Glomerular endothelial cell (primary cell): ENCODE results near the gene AKAP5. TPM values are rescaled to one million over a fixed set of nuclear protein-coding genes. Genes with fewer than 3 reads are reported as not detected.
"Not testable (repeated sequence)": the region's sequence is repeated elsewhere in the genome, so short reads cannot be mapped to it uniquely, and the experiment has no call there.

Experiments used
- DNase-seq: peaks from one replicate; pipeline ENCODE4 v3.0.0-alpha.2; 2011; ENCODE audit warnings: low read depth, low spot score; ENCODE audit errors: extremely low read depth
- total RNA-seq: library from RNA; depleted of rRNA; stranded (reverse); fragments of >200 nt; gene quantifications from 2 replicates; pipeline ENCODE4 v1.2.3, GENCODE V29; 2015

Gene AKAP5
- total RNA-seq, 1 donor from 2014 or later, result 0.76 TPM

DNA sequence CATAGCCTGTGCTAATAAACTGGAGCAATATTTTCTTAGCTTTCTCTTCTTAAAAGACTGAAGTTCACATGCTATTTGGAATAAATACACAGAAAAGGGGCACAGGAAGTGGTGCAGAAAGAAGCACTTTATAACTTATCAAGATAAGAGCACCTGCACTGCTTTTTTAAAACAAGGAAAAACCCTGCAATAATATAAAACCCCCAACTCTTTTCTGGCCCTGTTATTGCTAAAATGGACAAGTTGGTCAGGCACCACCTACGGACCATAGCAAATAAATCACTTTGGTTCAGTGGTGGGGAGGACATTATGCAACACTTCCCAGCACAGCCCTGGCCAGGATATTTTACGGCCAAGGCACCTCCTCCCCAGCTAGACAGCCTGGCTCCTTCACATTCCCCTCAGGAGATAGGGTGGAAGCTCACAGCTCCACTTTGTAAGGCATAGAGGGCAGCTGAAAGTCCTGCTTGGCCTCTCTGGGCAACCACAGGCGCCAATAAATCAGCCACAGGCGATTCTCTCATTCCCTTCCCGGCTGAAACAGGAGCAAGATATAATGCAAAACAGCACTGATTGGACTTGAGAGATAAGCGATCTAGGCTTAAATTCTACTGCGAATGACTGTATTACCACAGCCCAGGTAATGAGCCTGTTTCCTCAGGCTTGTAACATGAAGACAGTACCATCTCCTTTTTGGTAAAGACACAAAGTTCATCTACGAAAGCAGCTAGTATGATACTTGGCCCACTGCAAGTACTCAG is 36.3 kb downstream of the AKAP5 start:
- DNase-seq, result no peak

DNA sequence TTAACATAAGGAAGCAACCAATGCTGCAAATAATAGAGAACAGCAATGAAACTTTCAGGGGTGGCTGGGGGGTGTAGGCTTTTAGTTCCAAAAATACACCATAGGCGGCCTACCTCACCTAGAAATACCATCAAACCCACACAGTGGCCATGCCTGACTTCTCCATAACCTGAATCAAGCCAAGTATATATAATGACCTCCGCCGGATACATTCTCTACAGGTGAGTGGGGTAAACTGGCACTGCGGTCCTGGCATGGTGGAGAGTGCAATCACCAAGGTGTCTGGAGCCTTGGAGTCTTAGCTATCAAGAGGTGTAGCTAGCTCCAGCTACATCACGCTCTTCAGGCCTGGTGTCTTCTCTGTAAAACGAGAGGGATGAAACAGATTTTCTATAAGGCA is 37.2 kb downstream of the AKAP5 start:
- no peak for DNase-seq

DNA sequence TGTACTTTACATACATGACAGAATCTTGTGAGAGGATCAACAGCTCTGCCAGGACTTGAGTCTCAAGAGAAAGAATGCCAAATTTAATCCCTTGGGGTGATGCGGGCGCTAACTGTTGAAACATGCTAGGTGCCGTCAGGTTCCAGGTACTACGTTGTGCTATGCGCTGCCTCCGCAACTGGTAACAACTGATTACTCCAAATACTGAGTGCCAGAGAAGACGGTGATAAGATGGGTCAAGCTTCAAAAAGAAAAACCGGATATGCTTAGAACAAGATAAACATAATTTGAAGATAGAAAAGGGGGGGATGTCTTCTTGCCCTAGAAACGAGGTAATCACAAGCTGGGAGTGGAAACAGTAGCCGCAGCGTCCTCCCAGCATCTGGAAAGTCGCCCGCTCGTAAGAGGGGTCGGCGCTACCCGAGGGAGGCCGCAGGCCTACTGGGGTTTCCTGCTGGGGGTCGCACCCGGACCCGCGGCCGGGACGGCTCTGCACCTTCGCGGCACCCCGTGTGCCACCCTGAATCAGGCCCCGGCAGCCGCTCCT is 37.7 kb downstream of the AKAP5 start:
- no peak for DNase-seq

DNA sequence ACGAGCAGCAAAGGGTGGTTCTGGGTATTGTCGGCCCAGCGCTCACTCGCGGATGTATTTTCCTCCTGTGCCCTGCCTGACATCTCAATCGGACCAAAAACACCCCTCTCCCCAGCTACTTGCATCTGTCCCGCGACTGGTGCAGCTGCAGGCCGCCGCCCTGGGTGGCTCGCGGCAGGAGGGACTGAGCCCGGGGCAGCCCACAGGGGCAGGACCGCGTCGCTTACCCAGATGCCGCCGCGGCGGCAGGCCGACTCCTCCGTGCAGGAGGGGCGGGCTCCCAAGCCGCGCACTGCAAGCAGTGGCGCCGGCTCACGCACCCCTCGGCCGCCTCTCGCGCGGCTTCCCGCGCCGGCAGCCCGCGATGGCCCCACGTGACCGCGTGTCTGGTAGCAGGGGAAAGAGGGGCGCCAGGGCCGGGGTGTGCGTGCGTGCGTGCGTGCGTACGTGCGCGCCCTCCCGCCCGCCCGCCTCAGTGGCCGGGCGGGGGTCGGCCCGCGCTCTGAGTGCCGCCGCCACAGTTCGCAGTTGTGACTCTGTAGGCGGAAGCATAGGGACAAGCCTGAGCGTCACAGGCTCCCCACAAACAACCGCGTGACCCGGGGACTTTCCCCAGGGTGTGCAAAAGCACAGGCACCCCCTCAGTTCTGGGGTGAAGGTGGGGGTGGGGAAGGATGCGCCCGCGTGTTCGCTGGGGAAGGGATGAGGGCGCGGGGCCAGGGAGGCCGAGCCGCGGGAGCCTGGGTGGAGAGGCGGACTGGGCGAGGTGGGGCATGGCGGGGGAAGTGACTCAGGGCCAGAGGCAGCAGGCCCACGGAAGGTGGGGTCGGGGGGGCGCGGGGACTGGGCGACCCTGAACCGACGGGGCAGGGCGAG is 38.4 kb downstream of the AKAP5 start, which contains the start of gene ZBTB25:
Gene ZBTB25, minus strand, starts transcription at position 405 of the 876 bp plus-strand sequence. CDS start 13,305 bp downstream, outside the sequence.
- DNase-seq, result no peak

DNA sequence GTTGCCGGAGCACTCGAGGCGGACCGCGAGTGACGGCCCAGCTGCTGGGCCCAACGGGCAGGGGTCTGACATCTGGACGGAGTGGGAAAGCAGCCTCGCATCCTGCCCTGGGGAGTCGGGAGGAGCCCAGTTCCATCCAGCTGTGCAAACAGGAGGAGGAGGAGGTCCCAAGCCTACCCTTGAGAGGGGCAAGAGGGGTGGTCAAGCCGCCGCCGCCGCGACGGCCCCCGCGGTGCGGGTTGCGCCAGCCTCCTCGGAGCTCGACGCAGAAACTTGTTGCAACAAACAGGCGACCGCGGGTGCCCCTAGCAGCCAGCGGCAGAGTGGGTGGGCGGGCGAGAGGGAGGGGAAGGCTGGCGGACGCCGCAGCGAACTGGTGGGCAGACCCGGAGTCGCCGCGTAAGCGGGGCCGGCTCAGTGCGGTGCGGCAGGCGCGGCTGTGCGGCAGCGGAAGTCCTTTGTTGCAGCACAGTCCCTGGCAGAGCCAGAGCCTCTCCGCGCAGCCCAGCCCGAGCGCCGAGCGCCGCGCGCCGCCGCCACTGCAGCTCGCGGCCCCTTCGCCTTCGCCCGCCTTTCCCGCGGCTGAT is 39.1 kb downstream of the AKAP5 start, which contains the start of gene ZBTB1:
Gene ZBTB1, plus strand, starts transcription at position 461 of the 587 bp plus-strand sequence. CDS start 16,735 bp downstream, outside the sequence.
- no peak for DNase-seq

DNA sequence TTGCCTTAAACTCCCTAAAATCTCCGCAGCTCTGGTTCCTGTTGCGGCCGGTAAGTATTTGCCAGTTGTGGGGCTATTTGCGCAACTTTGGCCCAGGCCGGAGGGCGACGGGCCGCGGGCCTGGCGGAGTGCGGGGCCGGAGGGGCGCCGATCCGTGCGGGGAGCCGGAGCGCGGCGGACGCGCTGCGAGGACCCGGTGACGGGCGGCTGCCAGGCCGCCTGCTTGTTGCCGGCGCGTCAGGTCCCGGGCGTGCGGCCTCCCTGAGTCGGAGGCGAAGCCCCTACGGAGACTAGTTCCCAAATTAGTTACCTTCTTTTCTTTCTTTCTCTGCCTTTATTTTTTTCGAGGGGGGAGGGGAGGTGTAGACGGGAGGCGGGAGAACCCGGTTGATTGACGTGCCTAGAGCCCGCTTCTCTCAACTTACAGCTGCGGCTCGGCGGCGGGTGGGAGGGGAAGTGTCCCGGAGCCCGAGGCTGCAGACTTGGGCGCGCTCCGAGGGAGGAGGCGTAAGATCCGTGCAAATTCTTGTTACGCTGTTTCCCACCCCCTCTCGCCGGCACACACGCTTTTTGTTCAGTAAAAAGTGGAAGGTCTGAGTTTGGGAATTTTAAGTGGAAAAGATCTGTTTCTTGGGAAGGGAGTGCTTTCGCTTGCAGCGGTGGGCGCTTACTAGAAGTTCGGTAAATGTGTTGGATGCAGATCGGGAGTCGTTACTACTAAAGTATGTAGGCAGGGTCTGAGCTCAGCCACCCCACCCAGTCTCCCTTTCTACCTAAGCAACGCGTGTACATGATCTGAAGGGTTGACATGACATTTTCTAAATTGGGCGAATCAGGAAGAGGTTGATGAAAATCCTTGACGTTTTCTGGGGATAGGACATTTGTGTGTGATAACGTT is 39.8 kb downstream of the AKAP5 start:
- DNase-seq, result no peak

DNA sequence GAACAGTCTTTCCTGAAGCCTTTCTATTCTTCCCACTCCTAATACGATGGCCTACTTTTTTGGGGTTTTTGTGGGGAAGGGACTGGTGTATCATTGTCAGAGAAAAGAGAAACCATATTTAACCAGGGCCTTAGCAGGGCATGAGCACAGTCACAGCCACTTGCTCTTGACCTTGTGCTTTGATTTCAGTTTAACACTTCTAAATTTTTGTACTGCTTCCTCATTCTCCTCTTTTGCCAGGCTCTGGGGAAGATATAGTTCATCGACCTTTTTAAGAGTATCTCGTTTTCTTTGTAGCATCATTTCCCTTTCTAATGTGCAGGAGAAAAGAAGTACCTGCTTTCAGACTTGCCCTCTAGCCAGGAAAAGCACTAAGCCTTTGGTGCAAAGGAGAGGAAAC is 41.4 kb downstream of the AKAP5 start:
- DNase-seq, result no peak

DNA sequence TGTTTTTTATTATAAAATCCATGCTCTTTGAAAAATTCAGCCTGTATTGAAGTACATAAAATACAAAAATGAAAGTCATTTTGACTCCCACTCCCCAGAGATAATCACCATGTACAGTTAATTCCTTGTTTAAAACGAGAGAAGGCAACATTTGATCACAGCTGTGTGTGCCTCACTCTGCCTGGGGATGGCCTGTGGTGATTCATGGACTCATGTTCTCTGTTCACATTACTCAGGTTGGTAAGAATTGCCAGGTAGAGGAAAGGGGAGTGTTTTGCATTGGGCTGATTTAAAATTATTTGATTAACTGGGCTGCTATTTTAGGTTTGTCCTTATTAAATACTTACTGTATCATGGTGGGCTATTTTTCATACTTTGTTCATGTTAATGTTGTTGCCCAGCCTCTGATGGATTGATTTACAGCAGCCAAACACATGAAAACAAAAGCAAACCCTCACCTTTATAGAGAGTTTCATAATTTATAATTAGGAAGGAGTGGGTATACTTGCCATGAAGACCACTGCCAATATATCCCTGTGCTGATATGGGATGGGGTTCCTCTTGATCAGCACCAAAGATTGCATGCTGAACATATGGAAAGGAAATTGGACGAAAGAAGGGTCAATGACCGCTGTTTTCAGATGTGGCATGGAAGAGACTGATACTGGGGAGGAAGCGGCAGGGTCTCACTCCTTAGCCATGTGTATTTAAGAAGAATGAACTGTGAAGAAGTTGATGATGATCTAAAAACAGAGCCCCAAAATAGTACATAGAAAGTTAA is 42.3 kb downstream of the AKAP5 start:
- DNase-seq, result no peak

DNA sequence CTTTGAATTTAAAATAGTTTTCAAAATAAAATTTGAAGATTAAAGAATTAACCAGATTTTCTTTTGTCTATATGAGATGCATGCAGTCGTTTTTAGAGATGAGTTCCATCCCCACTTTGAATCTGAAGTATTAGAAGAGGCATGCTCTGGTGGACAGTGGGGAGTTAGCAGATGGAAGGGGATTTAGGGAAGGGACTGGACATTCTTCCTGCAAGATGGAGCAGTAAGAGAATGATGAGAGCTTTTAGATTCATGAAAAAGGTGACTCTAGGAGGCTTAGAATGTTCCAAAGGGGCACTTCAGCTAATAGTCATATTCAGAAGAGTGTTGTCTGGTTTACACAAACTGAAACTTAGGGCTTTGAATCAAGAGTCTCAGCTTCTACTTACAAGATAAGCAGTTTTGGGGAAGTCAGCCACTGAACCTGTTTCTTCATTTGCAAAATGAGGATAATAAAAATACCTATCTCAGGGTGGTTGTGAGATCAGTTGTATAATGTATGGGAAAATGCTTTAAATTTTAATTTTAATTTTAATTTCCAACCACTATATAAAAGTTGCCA is 43.0 kb downstream of the AKAP5 start:
- DNase-seq, result no peak

DNA sequence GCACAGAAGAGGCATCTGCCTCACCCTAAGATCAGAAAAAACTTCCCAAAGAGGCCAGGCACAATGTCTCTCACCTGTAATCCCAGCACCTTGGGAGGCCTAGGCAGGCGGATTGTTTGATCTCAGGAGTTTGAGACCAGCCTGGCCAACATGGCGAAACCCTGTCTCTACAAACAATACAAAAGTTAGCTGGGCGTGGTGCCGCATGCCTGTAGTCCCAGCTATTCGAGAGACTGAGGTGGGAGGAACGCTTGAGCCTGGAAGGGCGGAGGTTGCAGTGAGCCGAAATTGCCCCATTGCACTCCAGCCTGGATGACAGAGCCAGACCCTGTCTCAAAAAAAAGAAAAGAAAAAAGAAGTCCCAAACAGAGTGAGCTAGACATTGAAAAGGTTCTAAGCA is 43.7 kb downstream of the AKAP5 start:
- no peak for DNase-seq

DNA sequence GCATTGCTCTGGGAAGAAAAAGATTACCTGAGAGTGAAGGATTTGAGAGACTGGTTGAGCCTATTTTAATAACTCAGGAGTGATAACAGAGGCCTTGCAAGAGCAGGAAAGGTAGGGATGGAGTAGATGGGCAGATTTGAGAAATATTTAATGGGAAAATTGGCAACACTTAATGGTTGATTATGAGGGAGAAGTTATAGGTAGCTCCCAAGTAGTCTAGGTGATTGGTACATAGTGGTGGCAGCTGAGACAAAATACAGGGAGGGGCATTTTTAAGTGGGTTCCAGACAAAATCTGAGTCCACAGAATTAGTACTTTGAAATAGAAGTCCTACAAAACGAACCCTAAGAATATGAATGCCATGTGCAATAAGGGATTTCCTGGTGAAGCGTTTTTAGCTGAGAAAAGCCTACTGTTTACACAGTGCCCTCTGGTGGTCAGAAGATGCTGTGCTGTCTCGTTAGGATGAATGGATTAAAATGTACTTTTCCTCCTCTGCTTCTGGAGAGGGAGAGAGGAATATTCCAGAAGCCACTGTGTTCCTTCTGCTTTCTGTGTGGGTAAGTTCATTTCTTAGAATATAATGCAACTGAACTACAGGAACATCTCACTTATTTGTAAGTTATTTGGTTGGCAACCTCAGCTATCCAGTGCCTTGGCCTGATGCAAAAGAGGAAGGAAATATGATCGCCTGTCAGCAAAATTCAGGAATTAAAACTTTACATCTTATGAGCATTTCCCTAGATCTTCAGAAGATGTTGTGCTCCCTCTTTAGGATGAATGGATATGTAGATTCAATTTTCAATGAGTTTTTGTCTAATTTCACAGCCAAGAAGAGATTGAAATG is 45.7 kb downstream of the AKAP5 start:
- DNase-seq, result no peak

DNA sequence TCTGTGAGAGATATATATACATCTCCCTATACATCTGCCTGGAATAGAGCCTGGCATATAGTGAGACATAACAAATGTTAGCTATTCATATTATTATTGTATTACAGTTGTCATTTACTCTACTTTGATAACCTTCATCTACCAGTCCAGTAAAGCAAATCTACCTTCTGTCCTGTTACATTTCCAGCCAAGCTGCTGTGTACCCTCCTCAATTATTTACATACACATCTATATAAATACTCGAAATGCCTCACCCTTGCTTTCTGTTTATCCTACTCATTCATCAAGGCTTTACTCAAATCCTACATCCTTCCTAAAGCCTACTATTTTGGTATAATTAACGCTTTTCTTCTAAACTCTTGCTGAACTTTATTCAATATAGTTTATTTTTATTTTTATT is 48.0 kb downstream of the AKAP5 start:
- DNase-seq, result no peak

DNA sequence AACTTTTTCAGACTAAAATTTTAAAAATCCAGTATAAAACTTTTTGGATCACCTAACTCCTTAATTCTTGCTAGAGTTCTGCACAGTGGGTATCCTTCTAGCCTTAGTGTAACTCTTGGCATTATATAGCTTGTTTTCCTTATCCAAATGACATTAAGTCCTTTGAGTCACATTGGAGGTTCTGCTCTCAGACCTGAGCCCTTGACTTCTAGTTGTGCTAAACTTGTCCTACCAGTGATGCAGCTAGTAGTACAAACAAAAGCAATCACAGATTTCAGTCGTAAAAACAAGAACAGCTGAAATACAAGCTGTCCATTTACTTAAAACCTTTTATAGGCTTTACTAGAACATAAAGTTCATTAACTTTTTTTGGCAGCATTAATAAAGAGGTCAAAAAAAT is 49.8 kb downstream of the AKAP5 start:
- no peak for DNase-seq

DNA sequence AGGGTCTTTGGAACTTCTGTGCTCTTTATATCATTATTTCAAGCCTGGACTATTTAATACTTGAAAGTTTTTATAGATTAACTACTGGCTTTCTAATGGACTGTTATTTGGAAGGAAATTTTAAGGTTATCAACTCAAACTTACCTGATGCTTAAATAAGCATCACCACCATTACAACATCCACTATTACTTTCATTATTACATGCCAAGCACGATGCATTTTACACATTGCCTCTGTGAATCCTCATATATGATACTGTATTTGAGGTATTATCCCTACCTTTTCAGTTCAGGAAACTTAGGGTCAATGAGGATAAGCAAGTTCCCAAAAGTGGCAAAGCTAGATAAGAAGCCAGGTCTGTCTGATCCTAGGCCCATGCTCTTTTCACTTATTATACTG is 51.7 kb downstream of the AKAP5 start:
- DNase-seq, result no peak

DNA sequence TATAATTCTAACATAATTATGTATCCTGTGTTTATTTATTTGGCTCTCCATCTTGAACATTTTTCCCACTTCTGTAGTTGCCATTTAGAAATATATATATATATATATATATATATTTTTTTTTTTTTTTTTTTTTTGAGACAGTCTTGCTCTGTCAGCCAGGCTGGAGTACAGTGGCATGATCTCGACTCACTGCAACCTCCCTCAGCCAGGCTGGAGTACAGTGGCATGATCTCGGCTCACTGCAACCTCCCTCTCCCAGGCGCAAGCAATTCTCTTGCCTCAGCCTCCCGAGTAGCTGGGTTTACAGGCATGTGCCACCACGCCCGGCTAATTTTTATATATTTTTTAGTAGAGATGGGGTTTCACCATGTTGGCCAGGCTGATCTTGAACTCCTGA is 52.4 kb downstream of the AKAP5 start:
- DNase-seq, result not testable (repeated sequence)

DNA sequence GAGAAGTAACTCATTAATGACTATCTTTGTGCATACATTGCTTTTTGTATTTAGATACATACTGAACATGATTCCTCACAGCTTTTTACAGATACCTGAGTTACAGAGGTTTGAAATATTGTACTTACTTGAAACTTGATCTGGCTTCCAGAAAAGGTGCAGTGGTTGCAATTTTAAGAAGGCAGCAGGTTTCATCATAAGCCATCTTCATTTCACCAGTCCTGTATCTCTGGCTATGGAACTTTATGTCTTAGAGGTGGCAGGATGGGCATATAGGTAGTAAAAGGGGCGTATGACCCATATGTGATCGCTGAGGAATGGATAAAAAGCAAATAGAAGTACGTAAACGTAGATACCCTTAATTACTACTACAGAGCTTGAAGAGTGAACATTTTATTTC is 52.9 kb downstream of the AKAP5 start:
- DNase-seq, result no peak

DNA sequence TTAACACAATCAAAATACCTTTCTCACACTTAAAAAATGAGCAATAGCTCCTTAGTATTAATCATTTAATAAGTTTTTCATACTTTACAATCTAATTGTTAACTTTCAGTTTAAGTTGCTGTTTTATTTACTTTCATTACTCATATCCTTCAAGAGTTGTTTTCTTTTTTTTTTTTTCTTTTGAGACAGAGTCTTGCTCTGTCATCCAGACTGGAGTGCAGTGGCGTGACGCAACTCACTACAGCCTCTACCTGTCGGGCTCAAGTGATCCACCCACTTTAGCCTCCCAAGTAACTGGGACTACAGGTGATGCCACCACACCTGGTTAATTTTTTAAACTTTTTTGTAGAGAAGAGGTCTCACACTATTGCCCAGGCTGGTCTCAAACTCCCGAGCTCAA is 55.4 kb downstream of the AKAP5 start:
- DNase-seq, result no peak
